ENCODE data around the gene TEKT2.

GRCh38 chr1:36115931-36116330, 32.0 kb downstream of the TEKT2 start:
- TF ChIP-seq GATA2 (IDR thresholded peaks at IDR 0.05; ENCODE audit: low read depth, low read length) (no peak), GATA3 (IDR thresholded peaks at IDR 0.05; ENCODE audit: low read depth, low read length) (no peak)

Data from SH-SY5Y (cell line).